ENCODE results near the gene CDKL2. TPM values are rescaled to one million over a fixed set of nuclear protein-coding genes. Genes with fewer than 3 reads are reported as not detected.

The CDKL2 gene
- polyA plus RNA-seq, 2 of the 4 experiments (the other 2 are of a cell fraction), result 0.84 to 2.1 TPM

DNA sequence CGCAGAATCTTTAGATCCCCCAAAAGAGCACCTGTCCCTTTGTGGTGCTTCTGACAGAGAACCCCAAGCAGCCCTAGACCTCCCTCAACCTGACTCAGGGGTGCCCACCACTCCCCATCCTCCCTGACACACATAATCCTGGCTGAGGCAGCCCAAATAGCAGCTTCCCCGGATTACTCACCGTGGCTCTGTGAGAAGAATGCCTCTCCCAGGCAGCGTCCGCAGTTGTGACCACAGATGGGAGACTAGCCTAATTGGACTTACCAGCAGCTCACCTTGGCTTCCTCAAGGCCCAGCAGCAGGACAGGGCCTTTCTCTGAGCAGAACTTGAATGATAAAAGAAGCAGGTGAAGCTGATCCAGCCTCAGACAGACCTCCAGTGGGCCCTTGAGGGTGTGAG, 84.8 kb downstream of the CDKL2 start:
- Histone ChIP-seq H3K4me1 (peaks cover 6% of the 10 kb centered on the region; the same call in 1 of the 3 replicates), H3K9me3 (no peaks in the 10 kb centered on the region), H3K4me2 (no peak overlapping the region), H3K4me3 (no peak overlapping the region), H3K27ac (no peak overlapping the region)
- no peak for DNase-seq (ENCODE audit: low read depth in 1 of 2, low spot score in 1 of 2)
- POLR2A ChIA-PET, result no interaction called here
- CTCF ChIA-PET, result no interaction called here
- no peak for FAIRE-seq
- no peak for ATAC-seq
- WGBS (ENCODE audit: missing lambda C conversion rate), result 98% methylated on average over 5 of the region's 5 CpGs
- TF ChIP-seq POLR2A (IDR thresholded peaks at IDR 0.05; ENCODE audit: low read length) (no peak), NPAS2 (CRISPR knock-in tag; IDR thresholded peaks at IDR 0.05; ENCODE audit: borderline replicate concordance) (no peak), CBX2 (IDR thresholded peaks at IDR 0.05; ENCODE audit: borderline replicate concordance, low read depth) (no peak), EHF (CRISPR knock-in tag; IDR thresholded peaks at IDR 0.05) (no peak), CBX8 (IDR thresholded peaks at IDR 0.05) (no peak), RCOR1 (IDR thresholded peaks at IDR 0.05; ENCODE audit: low read depth, low read length) (no peak), HOXB13 (CRISPR knock-in tag; IDR thresholded peaks at IDR 0.05; ENCODE audit: low read depth) (no peak), RFX5 (IDR thresholded peaks at IDR 0.05) (no peak), CHD2 (IDR thresholded peaks at IDR 0.05; ENCODE audit: low read length, partially characterized antibody) (no peak), CEBPB (IDR thresholded peaks at IDR 0.05) (no peak), RNF2 (IDR thresholded peaks at IDR 0.05; ENCODE audit: borderline replicate concordance, low read depth) (no peak), JUNB (IDR thresholded peaks at IDR 0.05) (no peak), ZFP36 (IDR thresholded peaks at IDR 0.05; ENCODE audit: borderline replicate concordance, partially characterized antibody) (no peak), HOXA7 (CRISPR knock-in tag; IDR thresholded peaks at IDR 0.05) (no peak)
- TF ChIP-seq, protein P1, sequence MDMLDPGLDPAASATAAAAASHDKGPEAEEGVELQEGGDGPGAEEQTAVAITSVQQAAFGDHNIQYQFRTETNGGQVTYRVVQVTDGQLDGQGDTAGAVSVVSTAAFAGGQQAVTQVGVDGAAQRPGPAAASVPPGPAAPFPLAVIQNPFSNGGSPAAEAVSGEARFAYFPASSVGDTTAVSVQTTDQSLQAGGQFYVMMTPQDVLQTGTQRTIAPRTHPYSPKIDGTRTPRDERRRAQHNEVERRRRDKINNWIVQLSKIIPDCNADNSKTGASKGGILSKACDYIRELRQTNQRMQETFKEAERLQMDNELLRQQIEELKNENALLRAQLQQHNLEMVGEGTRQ (IDR thresholded peaks at IDR 0.05), result no peak
- TF ChIP-seq, protein P2, sequence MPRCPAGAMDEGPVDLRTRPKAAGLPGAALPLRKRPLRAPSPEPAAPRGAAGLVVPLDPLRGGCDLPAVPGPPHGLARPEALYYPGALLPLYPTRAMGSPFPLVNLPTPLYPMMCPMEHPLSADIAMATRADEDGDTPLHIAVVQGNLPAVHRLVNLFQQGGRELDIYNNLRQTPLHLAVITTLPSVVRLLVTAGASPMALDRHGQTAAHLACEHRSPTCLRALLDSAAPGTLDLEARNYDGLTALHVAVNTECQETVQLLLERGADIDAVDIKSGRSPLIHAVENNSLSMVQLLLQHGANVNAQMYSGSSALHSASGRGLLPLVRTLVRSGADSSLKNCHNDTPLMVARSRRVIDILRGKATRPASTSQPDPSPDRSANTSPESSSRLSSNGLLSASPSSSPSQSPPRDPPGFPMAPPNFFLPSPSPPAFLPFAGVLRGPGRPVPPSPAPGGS (IDR thresholded peaks at IDR 0.05), result no peak
- TF ChIP-seq, protein P3, sequence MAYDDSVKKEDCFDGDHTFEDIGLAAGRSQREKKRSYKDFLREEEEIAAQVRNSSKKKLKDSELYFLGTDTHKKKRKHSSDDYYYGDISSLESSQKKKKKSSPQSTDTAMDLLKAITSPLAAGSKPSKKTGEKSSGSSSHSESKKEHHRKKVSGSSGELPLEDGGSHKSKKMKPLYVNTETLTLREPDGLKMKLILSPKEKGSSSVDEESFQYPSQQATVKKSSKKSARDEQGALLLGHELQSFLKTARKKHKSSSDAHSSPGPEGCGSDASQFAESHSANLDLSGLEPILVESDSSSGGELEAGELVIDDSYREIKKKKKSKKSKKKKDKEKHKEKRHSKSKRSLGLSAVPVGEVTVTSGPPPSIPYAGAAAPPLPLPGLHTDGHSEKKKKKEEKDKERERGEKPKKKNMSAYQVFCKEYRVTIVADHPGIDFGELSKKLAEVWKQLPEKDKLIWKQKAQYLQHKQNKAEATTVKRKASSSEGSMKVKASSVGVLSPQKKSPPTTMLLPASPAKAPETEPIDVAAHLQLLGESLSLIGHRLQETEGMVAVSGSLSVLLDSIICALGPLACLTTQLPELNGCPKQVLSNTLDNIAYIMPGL (CRISPR knock-in tag; IDR thresholded peaks at IDR 0.05; ENCODE audit: borderline replicate concordance), result no peak
- TF ChIP-seq, protein P4, sequence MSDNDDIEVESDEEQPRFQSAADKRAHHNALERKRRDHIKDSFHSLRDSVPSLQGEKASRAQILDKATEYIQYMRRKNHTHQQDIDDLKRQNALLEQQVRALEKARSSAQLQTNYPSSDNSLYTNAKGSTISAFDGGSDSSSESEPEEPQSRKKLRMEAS (IDR thresholded peaks at IDR 0.05), result no peak

DNA sequence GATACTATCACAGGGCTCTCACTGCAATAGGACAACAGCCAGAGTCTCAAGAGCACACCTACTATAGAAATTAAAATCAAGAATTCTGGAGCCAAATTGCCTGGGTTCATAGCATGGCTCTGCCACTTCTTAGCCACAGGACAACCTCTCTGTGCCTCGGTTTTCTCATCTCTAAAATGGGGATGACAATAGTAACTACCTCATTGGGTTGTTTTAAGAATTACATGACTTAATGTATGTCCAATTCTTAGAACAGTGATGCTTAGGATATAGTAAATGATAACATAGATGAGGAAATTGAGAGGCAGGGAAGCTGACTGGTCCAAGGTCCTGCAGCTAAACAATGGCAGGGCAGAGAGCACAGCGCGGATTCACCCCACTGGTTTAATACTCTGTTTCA, 85.5 kb downstream of the CDKL2 start:
- TF ChIP-seq, protein P5, sequence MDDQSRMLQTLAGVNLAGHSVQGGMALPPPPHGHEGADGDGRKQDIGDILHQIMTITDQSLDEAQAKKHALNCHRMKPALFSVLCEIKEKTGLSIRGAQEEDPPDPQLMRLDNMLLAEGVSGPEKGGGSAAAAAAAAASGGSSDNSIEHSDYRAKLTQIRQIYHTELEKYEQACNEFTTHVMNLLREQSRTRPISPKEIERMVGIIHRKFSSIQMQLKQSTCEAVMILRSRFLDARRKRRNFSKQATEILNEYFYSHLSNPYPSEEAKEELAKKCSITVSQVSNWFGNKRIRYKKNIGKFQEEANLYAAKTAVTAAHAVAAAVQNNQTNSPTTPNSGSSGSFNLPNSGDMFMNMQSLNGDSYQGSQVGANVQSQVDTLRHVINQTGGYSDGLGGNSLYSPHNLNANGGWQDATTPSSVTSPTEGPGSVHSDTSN (IDR thresholded peaks at IDR 0.05), result no peak
- TF ChIP-seq EHF (CRISPR knock-in tag; IDR thresholded peaks at IDR 0.05) (no peak), RAD21 (conservative IDR thresholded peaks at IDR 0.05 in 1 of 2, IDR thresholded peaks at IDR 0.05 in 1 of 2) (no peak), MYC (IDR thresholded peaks at IDR 0.05; ENCODE audit: borderline replicate concordance, low read length) (no peak), NFE2L2 (conservative IDR thresholded peaks at IDR 0.05; ENCODE audit: low read length) (no peak), EP300 (IDR thresholded peaks at IDR 0.05) (no peak), ESRRA (IDR thresholded peaks at IDR 0.05; ENCODE audit: borderline replicate concordance, low read length) (no peak), FOSB (CRISPR knock-in tag; IDR thresholded peaks at IDR 0.05) (no peak), KDM5A (IDR thresholded peaks at IDR 0.05) (no peak), HDAC2 (IDR thresholded peaks at IDR 0.05) (no peak), JUNB (IDR thresholded peaks at IDR 0.05) (no peak)
- TF ChIP-seq, protein P6, sequence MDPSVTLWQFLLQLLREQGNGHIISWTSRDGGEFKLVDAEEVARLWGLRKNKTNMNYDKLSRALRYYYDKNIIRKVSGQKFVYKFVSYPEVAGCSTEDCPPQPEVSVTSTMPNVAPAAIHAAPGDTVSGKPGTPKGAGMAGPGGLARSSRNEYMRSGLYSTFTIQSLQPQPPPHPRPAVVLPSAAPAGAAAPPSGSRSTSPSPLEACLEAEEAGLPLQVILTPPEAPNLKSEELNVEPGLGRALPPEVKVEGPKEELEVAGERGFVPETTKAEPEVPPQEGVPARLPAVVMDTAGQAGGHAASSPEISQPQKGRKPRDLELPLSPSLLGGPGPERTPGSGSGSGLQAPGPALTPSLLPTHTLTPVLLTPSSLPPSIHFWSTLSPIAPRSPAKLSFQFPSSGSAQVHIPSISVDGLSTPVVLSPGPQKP (IDR thresholded peaks at IDR 0.05; ENCODE audit: low read depth, low read length), result no peak
- ChIA-PET CTCF (no interaction called here), POLR2A (no interaction called here)
- DNase-seq (ENCODE audit: low read depth in 1 of 2, low spot score in 1 of 2), result no peak
- H3K4me1 ChIP-seq, result peaks cover 6% of the 10 kb centered on the region; the same call in 1 of the 3 replicates
- H3K27ac ChIP-seq, result no peak overlapping the region
- no peak for ATAC-seq
- no peak overlapping the region for H3K4me3 ChIP-seq
- no peak overlapping the region for H3K4me2 ChIP-seq
- FAIRE-seq, result no peak
- H3K9me3 ChIP-seq, result no peaks in the 10 kb centered on the region
- whole genome bisulfite sequencing (ENCODE audit: missing lambda C conversion rate), result 68% methylated on average over 3 of the region's 3 CpGs
